RCC 7860 (cell line): Measurements from ENCODE around the gene MYEF2.
A peak's percentile ranks its signal among the peaks of the same experiment; 100 is the strongest.

Source experiments
- DNase-seq: peaks from one replicate; pipeline ENCODE4 v3.0.0-alpha.2; 2015; ENCODE audit warnings: low spot score
- FAIRE-seq: peaks from 2 replicates; lab custom pipeline; 2012; peaks lifted over from hg19 to GRCh38; lab: Jason Lieb, UNC

The MYEF2 gene, protein sequence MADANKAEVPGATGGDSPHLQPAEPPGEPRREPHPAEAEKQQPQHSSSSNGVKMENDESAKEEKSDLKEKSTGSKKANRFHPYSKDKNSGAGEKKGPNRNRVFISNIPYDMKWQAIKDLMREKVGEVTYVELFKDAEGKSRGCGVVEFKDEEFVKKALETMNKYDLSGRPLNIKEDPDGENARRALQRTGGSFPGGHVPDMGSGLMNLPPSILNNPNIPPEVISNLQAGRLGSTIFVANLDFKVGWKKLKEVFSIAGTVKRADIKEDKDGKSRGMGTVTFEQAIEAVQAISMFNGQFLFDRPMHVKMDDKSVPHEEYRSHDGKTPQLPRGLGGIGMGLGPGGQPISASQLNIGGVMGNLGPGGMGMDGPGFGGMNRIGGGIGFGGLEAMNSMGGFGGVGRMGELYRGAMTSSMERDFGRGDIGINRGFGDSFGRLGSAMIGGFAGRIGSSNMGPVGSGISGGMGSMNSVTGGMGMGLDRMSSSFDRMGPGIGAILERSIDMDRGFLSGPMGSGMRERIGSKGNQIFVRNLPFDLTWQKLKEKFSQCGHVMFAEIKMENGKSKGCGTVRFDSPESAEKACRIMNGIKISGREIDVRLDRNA

GRCh38 chr15:48177766-48178647 is at the start of gene MYEF2:
MYEF2 (minus strand) TSS chr15:48178295; CDS start chr15:48178237, 58 bp downstream.
- FAIRE-seq (no peak), DNase-seq (peak; percentile 34)

- DNase-seq (no peak), FAIRE-seq (no peak)
Observed at GRCh38 chr15:48225771-48226170, 47.7 kb upstream of the MYEF2 start.

- FAIRE-seq (no peak), DNase-seq (no peak)
Observed at GRCh38 chr15:48222627-48223026, 44.5 kb upstream of the MYEF2 start.

GRCh38 chr15:48221885-48222284 is 43.8 kb upstream of the MYEF2 start:
- no peak for FAIRE-seq
- DNase-seq: no peak

DNA sequence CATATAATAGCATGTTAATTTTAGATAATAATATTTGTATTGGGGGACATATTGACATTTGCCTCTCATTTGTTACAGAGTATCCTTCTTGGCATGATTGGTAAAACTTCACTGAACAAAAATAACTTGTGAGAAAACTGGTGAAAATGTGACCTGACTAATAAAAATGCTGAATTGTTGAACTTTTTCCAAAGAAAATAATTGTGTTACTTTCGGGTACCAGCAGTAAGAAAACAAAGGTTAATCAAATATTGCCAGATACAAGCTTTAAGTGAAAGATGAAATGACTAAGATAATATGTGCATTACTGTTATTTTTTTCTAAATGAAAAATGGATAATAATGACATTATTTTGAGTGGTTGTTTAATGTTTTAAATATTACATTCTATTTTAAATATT is 43.2 kb upstream of the MYEF2 start:
- FAIRE-seq: no peak
- DNase-seq: no peak

DNA sequence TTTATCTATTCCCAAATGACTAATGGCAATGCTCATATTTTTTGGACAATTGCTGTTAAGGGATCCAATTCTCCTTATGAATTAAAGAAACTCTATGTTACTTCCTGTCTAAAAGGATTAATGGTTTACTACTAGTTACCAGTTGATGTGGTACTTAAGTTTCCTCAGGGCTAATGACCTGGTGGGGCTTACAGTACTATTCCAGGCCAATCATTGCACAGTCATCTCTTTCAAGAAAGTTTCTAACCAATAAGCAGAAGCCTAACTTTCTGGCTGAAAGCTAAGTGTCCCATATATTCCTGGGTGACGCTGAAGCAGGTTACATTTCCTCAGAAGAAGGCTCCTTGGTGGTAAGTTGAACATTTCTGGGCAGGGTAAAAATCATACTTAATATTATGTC is 27.9 kb upstream of the MYEF2 start, which contains the start of gene SLC12A1:
Gene SLC12A1, plus strand, starts transcription at position 322 of the 400 bp plus-strand sequence. CDS start 1,418 bp downstream, outside the sequence.
- DNase-seq: no peak
- no peak for FAIRE-seq

DNA sequence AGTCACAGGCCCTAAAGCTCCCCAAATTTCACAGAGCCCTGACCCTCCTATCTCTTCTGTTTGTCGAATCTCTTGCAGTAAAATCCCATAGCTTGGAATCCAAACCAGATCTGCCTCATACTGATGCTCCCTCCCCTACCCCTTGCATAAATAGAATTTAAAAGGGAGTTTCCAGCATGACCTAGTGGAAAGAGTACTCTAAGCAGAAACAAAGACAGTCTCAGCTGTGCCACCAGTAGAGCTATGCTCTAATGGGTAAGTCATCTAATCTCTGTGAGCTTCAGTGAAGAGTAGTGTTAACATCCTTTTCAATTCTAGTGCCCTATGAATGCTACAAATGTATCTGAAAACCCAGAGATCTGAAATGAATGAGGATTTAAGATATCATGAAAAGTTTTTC is 24.0 kb upstream of the MYEF2 start:
- no peak for DNase-seq

GRCh38 chr15:48191574-48192225 is 13.6 kb upstream of the MYEF2 start, which contains the start of gene CTXN2:
CTXN2 (plus strand) TSS chr15:48191665; CDS start chr15:48201301, 9,636 bp downstream.
- FAIRE-seq (no peak), DNase-seq (no peak)

More for the DNA sequence above, 24.0 kb upstream of the MYEF2 start:
- FAIRE-seq: no peak

DNA sequence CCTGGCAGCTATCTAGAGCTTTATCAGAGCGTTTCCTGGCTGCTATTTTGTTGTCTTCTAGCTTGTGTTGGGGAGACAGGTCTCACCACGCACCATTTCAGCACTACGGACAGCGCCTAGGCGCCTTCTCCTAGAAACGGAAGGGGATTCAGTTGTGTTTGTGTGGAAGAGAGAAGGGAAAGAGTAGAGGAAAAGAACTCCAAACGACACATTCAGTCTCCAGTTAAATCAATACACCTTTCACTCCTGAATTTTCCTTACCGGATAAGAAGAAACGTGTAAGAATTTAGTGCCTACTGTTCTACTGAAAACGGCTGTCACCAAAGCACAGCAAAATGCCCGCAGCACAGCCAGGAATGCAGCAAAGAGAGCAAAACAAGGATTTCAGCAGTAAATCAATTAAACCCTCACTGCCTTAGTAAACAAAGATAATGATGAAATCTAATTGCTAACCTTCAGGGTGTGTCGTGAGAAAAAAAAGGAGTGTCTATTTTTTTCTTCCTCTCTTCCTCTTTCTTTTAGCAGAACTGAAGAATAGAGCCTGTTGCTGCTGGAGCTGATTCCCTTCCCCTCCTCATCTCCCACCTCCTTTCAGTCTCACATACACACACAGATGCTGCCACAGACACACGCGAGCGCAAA is 13.0 kb upstream of the MYEF2 start:
- DNase-seq (no peak), FAIRE-seq (no peak)

GRCh38 chr15:48186271-48186670 is 8.2 kb upstream of the MYEF2 start:
- DNase-seq (no peak), FAIRE-seq (no peak)

- FAIRE-seq (no peak), DNase-seq (no peak)
Observed at GRCh38 chr15:48185529-48185928, 7.4 kb upstream of the MYEF2 start.

GRCh38 chr15:48182749-48183148 is 4.7 kb upstream of the MYEF2 start:
- no peak for DNase-seq
- FAIRE-seq: no peak

- no peak for FAIRE-seq
Observed at GRCh38 chr15:48178648-48178931, 495 bp upstream of the MYEF2 start.

DNA sequence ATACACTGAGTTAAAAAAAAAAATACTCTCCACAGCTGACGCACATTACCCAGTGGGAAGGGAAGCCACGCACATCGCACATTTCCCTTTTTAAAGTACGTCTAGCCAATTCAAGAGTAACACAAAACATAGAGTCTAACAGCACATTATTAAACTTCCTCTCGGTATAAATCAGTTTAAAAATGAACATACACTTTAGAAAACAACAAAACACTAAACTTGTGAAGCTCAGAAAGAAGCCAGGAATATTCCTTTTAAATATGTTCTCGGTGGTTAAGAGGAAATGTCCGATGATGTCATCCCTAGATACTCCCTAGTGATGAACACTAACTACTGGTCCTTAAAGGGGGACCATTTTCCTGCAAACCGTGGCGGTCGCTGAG is 721 bp downstream of the MYEF2 start:
- DNase-seq (peak; percentile 49), FAIRE-seq (no peak)

More at GRCh38 chr15:48178648-48178931, 495 bp upstream of the MYEF2 start:
- no peak for DNase-seq

DNA sequence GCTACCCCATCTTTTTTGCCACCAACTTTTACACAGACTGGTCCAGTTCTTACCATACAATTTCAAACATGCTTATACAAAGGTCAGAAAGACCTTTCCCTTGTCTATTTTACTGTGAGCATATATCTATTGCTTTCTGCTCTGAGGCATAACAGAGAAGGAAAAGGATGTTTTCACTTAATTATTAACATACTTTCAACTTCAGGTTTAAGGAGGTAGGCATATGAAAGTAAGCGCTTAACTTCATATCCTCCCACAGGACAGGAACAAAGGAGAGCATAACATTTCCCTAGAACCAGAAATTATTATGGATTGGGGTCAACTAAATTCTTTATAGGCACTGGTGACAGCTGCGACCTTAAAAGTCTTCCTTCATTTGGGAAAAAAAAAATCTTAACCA is 1.1 kb downstream of the MYEF2 start:
- no peak for FAIRE-seq
- no peak for DNase-seq

- no peak for DNase-seq
- peak; percentile 78 for FAIRE-seq
Observed at GRCh38 chr15:48176112-48176511, 2.0 kb downstream of the MYEF2 start.

DNA sequence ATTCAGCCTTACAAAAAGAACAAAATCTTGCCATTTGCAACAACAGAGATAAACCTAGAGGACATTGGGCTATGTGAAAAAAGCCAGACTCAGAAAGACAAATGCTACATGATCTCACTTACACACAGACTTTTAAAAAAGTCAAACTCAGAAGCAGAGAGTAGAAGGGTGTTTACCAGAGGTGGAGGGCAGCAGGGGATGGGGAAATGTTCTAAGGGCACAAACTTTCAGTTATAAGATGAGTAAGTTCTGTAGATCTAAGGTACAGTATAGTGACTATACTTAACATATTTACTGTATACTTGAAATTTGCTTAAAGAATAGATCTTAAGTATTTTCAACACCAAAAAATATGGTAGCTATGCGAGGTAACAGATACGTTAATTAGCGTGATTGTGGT is 3.0 kb downstream of the MYEF2 start:
- DNase-seq: no peak
- no peak for FAIRE-seq

- FAIRE-seq: no peak
- DNase-seq: no peak
Observed at GRCh38 chr15:48170981-48171380, 7.1 kb downstream of the MYEF2 start.

- DNase-seq (no peak), FAIRE-seq (no peak)
Observed at GRCh38 chr15:48168616-48169015, 9.5 kb downstream of the MYEF2 start.

DNA sequence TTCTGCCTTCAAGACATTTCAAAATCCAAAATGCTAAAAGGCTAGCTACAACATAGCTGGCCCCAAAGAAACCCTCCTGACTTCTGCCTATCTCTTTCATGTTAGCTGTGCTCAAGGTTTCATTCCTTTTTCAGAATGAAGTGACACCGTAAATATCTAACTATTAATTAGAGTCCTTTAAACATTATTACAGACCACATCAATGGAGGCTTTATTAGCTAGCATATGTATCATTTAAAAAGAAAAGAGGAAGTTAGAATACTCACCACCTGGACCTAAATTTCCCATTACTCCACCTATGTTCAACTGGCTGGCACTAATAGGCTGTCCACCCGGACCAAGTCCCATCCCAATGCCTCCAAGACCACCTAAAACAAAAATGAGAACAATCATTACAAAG is 24.6 kb downstream of the MYEF2 start:
- FAIRE-seq: no peak
- no peak for DNase-seq
